SJCRH30 (cell line): Measurements from ENCODE around the gene WT1. TPM values are rescaled to one million over a fixed set of nuclear protein-coding genes. Genes with fewer than 3 reads are reported as not detected.
A peak's percentile ranks its signal among the peaks of the same experiment; 100 is the strongest.

ENCODE experiments used
- DNase-seq, 2 experiments: peaks; one replicate each; pipeline ENCODE4 v3.0.0-alpha.2; 2015 to 2020
- H3K27ac ChIP-seq: fragments of 250-450 bp; sonication (Bioruptor Pico); 2 replicates; pipeline ENCODE4 v1.5.1; 2020; ENCODE audit warnings: mild to moderate bottlenecking, moderate library complexity
- H3K27me3 ChIP-seq: fragments of 250-450 bp; sonication (Bioruptor Pico); 2 replicates; pipeline ENCODE4 v1.5.1; 2020; ENCODE audit warnings: mild to moderate bottlenecking, moderate library complexity
- H3K36me3 ChIP-seq: fragments of 250-450 bp; sonication (Bioruptor Pico); 2 replicates; pipeline ENCODE4 v1.5.1; 2020; ENCODE audit warnings: mild to moderate bottlenecking, moderate library complexity
- H3K4me1 ChIP-seq: fragments of 250-450 bp; sonication (Bioruptor Pico); 2 replicates; pipeline ENCODE4 v1.5.1; 2020; ENCODE audit warnings: mild to moderate bottlenecking, moderate library complexity
- H3K4me3 ChIP-seq: fragments of 250-450 bp; sonication (Bioruptor Pico); 2 replicates; pipeline ENCODE4 v1.5.1; 2020; ENCODE audit warnings: mild to moderate bottlenecking, moderate library complexity
- H3K9me3 ChIP-seq: fragments of 250-450 bp; sonication (Bioruptor Pico); replicated peaks from 2 replicates; pipeline ENCODE4 v1.5.1; 2020; ENCODE audit warnings: mild to moderate bottlenecking, moderate library complexity
- total RNA-seq: library from RNA; depleted of rRNA; stranded (reverse); fragments of >200 nt; shearing (Covaris generic); gene quantifications from 2 replicates; pipeline ENCODE4 v1.2.3, GENCODE V29; 2014

WT1 gene
- total RNA-seq, 1 experiment from 2014 or later: not detected

- Histone ChIP-seq H3K4me3 (no peak overlapping the region), H3K27ac (no peak overlapping the region), H3K27me3 (0 out of 2 replicates have a peak, but pooled peaks cover 4% of the 10 kb centered on the region), H3K36me3 (no peaks in the 10 kb centered on the region), H3K4me1 (no peaks in the 10 kb centered on the region), H3K9me3 (no peaks in the 10 kb centered on the region)
- DNase-seq: no peak
These were observed 11.9 kb upstream of the WT1 start for GRCh38 chr11:32447252-32447651.

DNA sequence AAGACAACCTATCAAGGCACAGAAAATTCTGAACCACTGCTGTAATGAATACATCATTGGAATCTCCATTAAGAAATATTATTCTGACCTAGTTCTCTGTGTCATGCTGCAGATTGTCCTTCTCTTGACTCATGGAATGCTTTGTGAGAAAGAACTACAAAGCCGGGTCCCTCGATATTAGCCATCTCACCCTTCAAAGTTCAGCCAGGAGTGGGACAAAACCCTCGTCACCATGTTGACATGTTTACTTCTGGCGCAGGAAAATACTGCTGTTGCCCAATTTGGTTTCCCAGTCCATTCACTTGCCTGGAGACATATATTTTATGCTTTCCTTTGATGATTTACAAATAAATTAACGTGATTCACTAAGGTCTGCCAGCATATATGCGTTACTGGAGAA, 10.9 kb upstream of the WT1 start:
- 0 out of 2 replicates have a peak, but pooled peaks cover 4% of the 10 kb centered on the region for H3K27me3 ChIP-seq
- no peaks in the 10 kb centered on the region for H3K36me3 ChIP-seq
- DNase-seq: no peak

DNA sequence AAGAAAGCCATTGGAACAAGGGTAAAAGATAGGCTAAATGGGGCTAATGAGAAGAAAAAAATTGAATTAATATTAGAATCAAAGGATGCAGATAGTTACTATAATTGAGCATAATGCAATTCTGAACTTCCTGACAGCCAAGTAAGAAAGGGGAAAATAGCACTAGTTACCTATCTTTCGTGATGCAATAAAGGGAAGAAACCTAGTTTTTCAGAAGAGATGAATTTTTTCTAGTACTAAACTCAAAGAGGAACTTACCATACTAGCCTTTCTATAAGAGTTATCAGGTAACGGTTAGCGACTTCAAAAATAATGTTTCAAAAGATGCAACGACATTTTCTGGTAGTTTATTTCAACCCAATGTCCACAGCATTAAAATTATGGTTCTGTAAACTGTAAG, 8.8 kb upstream of the WT1 start:
- no peak overlapping the region for H3K4me3 ChIP-seq
- no peak for DNase-seq
- H3K36me3 ChIP-seq: no peaks in the 10 kb centered on the region
- no peaks in the 10 kb centered on the region for H3K9me3 ChIP-seq
- H3K27ac ChIP-seq: no peak overlapping the region
- H3K27me3 ChIP-seq: 0 out of 2 replicates have a peak, but pooled peaks cover 4% of the 10 kb centered on the region
- H3K4me1 ChIP-seq: 0 out of 2 replicates have a peak, but pooled peaks cover 3% of the 10 kb centered on the region

More for the DNA sequence above, 10.9 kb upstream of the WT1 start:
- no peak overlapping the region for H3K4me3 ChIP-seq
- H3K9me3 ChIP-seq: no peaks in the 10 kb centered on the region
- H3K27ac ChIP-seq: no peak overlapping the region
- no peaks in the 10 kb centered on the region for H3K4me1 ChIP-seq

GRCh38 chr11:32440916-32441315, 5.6 kb upstream of the WT1 start:
- H3K27me3 ChIP-seq: 0 out of 2 replicates have a peak, but pooled peaks cover 4% of the 10 kb centered on the region
- DNase-seq: no peak
- H3K9me3 ChIP-seq: no peaks in the 10 kb centered on the region
- no peaks in the 10 kb centered on the region for H3K36me3 ChIP-seq
- no peak overlapping the region for H3K4me3 ChIP-seq
- no peak overlapping the region for H3K27ac ChIP-seq
- 0 out of 2 replicates have a peak, but pooled peaks cover 3% of the 10 kb centered on the region for H3K4me1 ChIP-seq

DNA sequence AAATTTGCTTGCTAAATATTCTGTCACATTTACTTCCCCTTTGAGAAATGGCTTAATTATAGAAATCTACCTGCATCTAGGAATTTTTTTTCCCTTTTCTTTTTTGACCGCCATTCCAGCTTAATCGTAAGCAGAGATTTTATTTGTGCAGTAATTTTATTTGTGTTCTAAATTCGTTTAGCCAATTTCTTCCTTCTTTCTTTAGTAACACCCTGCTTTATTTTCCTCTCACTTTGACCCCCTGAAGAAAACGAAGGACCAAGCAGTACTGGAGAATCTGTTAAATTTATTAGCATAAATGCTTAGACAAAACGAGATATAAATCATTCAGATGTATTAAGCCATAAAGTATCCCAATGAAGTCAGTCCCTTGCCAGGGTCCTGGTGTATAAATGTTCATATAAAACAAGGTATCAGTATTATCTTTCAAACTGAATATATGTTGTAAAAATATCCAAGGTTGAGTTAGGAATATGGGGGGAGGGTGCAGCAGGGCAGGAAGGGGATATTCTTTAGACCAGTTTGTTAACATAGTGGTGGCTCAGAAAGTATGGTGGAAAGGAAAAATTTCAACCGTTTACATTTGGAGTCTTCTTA, 5.1 kb upstream of the WT1 start:
- Histone ChIP-seq H3K4me1 (0 out of 2 replicates have a peak, but pooled peaks cover 3% of the 10 kb centered on the region), H3K27me3 (0 out of 2 replicates have a peak, but pooled peaks cover 4% of the 10 kb centered on the region), H3K9me3 (no peaks in the 10 kb centered on the region), H3K4me3 (no peak overlapping the region), H3K27ac (no peak overlapping the region), H3K36me3 (no peaks in the 10 kb centered on the region)
- no peak for DNase-seq

DNA sequence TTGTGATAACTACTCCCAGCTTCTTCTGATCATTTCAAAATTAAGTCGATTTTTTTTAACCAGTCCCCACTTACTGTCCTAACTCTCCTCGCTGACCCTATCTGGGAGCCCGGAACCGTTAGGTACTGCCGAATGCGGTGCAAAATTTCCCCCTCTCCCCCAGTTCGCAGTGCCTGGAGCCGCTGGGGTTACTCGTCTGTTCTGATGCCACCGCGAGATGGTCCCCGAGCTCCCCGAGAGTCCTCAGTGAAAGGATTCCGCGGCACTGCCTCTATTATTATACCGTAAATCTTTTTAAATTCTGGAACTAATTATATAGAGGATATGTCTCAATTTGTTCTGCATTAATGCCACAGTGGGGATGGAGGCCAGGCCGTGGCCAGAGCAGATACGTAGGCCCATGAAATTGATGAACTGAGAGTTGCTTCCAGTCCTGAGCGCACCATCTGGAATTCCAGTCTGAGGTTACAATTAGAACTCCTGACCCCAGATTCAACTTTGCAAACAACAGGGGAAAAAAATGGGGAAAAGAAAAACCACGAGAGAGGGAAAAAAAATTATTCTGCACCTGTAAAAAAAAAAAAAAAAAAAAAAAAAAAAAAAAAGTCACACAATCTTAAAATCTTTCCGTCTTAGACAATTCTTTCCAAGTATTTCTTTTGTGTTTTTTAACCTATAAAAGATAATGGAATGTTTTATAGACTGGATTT, 4.3 kb upstream of the WT1 start:
- no peaks in the 10 kb centered on the region for H3K36me3 ChIP-seq
- 0 out of 2 replicates have a peak, but pooled peaks cover 3% of the 10 kb centered on the region for H3K4me1 ChIP-seq
- H3K27ac ChIP-seq: peak overlapping the region; percentile 43
- peak; percentile 17 to 39 for DNase-seq
- H3K9me3 ChIP-seq: no peaks in the 10 kb centered on the region
- H3K27me3 ChIP-seq: 0 out of 2 replicates have a peak, but pooled peaks cover 4% of the 10 kb centered on the region
- peak overlapping the region; percentile 51 for H3K4me3 ChIP-seq

- peak overlapping the region; percentile 51 for H3K4me3 ChIP-seq
- no peaks in the 10 kb centered on the region for H3K9me3 ChIP-seq
- 0 out of 2 replicates have a peak, but pooled peaks cover 4% of the 10 kb centered on the region for H3K27me3 ChIP-seq
- H3K4me1 ChIP-seq: 0 out of 2 replicates have a peak, but pooled peaks cover 3% of the 10 kb centered on the region
- DNase-seq: peak; percentile 60 to 69
- peak overlapping the region; percentile 43 for H3K27ac ChIP-seq
- H3K36me3 ChIP-seq: no peaks in the 10 kb centered on the region
These were observed 3.6 kb upstream of the WT1 start for GRCh38 chr11:32438866-32439489.

- Histone ChIP-seq H3K27me3 (no peaks in the 10 kb centered on the region), H3K9me3 (no peaks in the 10 kb centered on the region), H3K27ac (no peak overlapping the region), H3K4me3 (no peak overlapping the region; the same call in 1 of the 2 replicates), H3K36me3 (no peaks in the 10 kb centered on the region), H3K4me1 (0 out of 2 replicates have a peak, but pooled peaks cover 3% of the 10 kb centered on the region)
- DNase-seq: no peak
These were observed 3.1 kb upstream of the WT1 start for GRCh38 chr11:32438346-32438865.

- no peak overlapping the region for H3K4me3 ChIP-seq
These were observed 2.4 kb upstream of the WT1 start for GRCh38 chr11:32437495-32438345.

DNA sequence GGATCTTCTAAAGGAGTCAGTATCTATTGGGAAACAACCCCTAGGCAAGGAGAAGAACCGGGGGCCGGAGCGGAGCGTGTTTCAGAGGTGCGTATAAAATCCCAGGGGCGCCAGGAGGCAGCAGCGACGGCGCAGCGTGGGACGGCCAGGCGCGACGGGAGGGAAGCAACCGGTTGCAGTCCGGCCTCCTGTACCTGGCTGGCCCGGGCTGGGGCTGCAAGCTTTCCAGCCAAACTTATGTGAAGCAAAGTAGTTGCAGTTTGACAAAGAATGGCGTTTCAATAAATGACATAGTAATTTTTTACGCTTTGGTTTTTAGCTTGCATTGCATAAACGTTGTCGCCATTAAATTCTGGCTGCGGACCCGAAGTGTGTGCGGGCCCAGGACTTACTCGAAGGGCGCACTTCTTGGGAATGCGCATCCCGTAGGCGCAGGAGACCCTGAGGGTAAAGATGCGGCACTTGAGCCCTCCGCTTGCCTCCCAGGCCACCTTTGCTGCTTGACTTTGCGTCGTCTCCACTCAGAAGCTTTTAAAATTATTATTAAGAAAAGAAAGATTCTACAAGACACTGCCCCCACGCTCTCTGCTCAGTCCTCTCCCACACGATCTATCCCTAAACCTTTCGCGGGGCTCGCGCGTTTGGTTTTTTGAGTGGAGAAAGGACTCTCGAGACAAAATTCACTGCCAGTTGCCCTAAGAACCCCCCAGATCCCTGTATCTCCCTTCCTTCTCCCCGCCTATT, 1.6 kb upstream of the WT1 start:
- Histone ChIP-seq H3K36me3 (no peaks in the 10 kb centered on the region), H3K4me1 (0 out of 2 replicates have a peak, but pooled peaks cover 3% of the 10 kb centered on the region), H3K9me3 (no peaks in the 10 kb centered on the region), H3K27me3 (no peaks in the 10 kb centered on the region), H3K27ac (no peak overlapping the region), H3K4me3 (no peak overlapping the region)
- no peak for DNase-seq

More at GRCh38 chr11:32437495-32438345, 2.4 kb upstream of the WT1 start:
- no peaks in the 10 kb centered on the region for H3K27me3 ChIP-seq
- H3K36me3 ChIP-seq: no peaks in the 10 kb centered on the region
- no peak overlapping the region for H3K27ac ChIP-seq
- H3K4me1 ChIP-seq: 0 out of 2 replicates have a peak, but pooled peaks cover 3% of the 10 kb centered on the region
- DNase-seq: no peak
- H3K9me3 ChIP-seq: no peaks in the 10 kb centered on the region

DNA sequence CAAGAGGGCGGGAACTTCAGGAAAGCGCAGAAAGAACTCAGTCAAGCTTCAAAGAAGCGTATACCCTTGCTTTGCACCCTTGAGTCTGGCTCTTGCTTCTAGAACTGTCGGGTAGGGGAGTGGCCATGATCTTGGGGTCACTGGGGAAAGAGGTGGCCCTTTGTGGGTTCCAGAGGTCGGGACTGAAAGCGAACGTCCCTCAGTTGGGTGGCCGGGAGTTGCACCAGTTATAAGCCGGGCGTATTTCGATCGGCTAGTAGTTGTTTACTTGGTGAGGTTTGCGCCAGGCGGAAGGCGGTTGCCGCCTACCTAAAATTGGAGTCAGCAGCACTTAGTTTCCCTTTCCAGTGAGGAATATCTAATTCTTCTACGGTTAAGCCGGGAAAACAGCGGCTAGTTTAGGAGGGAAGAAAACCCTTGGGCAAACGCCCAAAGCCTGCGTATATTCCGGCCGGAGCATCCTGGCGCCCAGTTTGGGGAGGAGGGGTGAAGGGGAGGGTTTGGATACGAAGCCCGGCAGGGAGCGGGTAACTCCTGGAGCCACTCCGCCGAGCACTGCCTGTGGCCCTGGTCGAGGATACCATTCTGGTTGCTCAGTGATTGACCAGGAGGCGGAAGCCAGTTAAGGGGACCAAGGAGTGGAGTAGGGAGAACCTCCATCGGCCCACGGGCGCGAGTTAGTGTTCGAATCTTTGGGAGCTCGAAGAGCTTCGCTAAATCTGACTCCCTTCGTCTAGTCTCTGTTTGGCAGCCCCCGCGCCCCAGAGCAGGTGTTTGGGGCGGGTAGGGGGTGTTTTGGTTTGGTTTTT, 807 bp upstream of the WT1 start:
- Histone ChIP-seq H3K9me3 (no peaks in the 10 kb centered on the region), H3K4me3 (no peak overlapping the region), H3K27me3 (no peaks in the 10 kb centered on the region), H3K4me1 (0 out of 2 replicates have a peak, but pooled peaks cover 3% of the 10 kb centered on the region), H3K36me3 (no peaks in the 10 kb centered on the region), H3K27ac (no peak overlapping the region)
- DNase-seq: no peak

- H3K27me3 ChIP-seq: no peaks in the 10 kb centered on the region
- H3K9me3 ChIP-seq: no peaks in the 10 kb centered on the region
- no peak for DNase-seq
- no peak overlapping the region for H3K27ac ChIP-seq
- no peak overlapping the region for H3K4me3 ChIP-seq
- H3K4me1 ChIP-seq: 0 out of 2 replicates have a peak, but pooled peaks cover 1% of the 10 kb centered on the region
- no peaks in the 10 kb centered on the region for H3K36me3 ChIP-seq
These were observed 223 bp downstream of the WT1 start for GRCh38 chr11:32435152-32435480.
